ENCODE results near the gene KCNG1.

GRCh38 chr20:51065615-51066014 lies 42.7 kb upstream of the KCNG1 start:
- TF ChIP-seq CTCF (IDR thresholded peaks at IDR 0.05), result no peak
- TF ChIP-seq ZFX (IDR thresholded peaks at IDR 0.05; ENCODE audit: borderline replicate concordance), result no peak

Data from 22Rv1 (cell line).